Neuron (in vitro differentiated cells): ENCODE results near the gene SCAF1.

Source experiments
- H2AFZ ChIP-seq: one replicate; pipeline ENCODE4 v1.6.1; 2013; ENCODE audit warnings: low read depth, mild to moderate bottlenecking, inconsistent platforms, low read length, moderate library complexity
- H3K27me3 ChIP-seq: one replicate; pipeline ENCODE4 v1.6.1; 2013; ENCODE audit warnings: low read length; ENCODE audit not compliant: insufficient read depth
- H3K36me3 ChIP-seq: one replicate; pipeline ENCODE4 v1.6.1; 2013; ENCODE audit warnings: low read length; ENCODE audit not compliant: insufficient read depth
- H3K4me1 ChIP-seq: one replicate; pipeline ENCODE4 v1.6.1; 2013; ENCODE audit warnings: low read length; ENCODE audit not compliant: insufficient read depth
- H3K4me3 ChIP-seq: 2 replicates; pipeline ENCODE4 v1.5.1; 2013; ENCODE audit warnings: mild to moderate bottlenecking, low read length, moderate library complexity
- H3K9me3 ChIP-seq: one replicate; pipeline ENCODE4 v1.6.1; 2013; ENCODE audit warnings: low read length

SCAF1 gene

DNA sequence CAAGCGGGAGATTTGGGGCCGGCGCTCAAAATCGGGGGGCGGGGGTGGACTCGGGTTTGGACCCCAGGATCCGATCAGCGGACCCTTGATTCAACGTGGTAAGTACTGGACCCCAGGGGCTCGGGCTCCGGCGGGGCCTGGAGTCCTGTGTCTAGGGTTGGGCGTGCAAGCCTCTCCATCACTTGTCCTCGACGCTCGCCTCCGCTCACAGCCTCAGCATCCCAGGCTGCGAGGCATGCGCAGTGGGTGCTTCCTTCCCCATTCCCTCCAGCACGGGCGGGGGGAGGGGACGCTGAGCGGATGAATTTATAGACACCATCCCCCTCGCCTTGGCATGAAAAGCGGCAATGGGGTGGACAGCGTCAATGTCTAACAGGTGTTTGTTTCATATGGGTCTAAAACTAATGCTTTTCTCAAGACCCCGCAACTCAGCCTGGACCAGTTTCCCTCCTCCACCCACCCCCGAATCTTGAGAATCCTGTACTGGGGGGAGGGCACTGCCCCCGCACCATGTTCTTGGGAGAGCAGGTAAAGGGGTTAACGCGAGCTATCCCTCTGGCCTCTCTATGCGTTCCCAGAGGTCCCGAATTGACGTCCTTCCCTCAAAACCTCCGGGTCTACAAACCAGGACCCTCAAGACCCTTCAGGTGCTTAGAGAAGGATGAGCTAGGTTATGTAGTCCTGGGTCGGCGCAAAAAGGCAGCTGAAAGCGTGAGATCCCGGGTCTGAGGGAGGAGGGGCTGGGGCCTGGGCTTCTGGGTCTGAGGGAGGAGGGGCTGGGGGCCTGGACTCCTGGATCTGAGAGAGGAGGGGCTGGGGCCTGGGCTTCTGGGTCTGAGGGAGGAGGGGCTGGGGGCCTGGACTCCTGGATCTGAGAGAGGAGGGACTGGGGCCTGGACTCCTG is 49.5 kb downstream of the SCAF1 start:
- Histone ChIP-seq H2AFZ (peak overlapping the region; percentile 77), H3K27me3 (no peaks in the 10 kb centered on the region), H3K4me3 (peak overlapping the region; percentile 75), H3K36me3 (peaks cover 19% of the 10 kb centered on the region), H3K9me3 (no peaks in the 10 kb centered on the region), H3K4me1 (peaks cover 19% of the 10 kb centered on the region)

DNA sequence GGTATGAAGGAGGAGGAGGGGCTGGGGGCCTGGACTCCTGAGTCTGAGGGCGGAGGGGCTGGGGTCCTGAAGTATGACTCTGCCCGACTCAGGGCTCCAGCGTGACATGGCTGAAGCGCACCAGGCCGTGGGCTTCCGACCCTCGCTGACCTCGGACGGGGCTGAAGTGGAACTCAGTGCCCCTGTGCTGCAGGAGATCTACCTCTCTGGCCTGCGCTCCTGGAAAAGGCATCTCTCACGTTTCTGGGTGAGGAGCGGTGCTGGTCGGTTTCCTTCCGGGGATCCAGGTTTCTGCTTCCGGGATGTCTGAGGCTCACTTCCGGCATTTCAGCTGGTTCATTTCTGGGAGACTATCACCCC is 50.1 kb downstream of the SCAF1 start:
- Histone ChIP-seq H3K4me1 (peaks cover 19% of the 10 kb centered on the region), H3K4me3 (peak overlapping the region; percentile 75), H2AFZ (no peak overlapping the region), H3K36me3 (peaks cover 21% of the 10 kb centered on the region), H3K27me3 (no peaks in the 10 kb centered on the region), H3K9me3 (no peaks in the 10 kb centered on the region)

DNA sequence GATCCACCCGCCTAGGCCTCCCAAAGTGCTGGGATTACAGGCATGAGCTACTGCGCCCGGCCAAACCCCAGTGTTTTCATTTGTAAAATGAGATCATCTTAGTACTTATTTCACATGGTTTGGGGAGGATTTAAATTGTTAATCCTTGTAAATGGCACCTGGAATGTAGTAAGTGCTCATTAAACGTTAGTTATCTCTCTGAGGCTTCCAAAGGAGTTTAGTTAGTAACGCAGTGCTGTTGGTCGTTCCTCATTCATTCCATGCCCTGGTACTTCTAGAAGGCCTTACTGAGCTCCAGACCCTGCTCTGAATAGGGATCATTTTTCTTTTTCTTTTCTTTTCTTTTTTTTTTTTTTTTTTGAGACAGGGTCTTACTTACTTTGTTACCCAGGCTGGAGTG is 54.1 kb downstream of the SCAF1 start:
- Histone ChIP-seq H3K27me3 (no peaks in the 10 kb centered on the region), H3K9me3 (no peaks in the 10 kb centered on the region)

DNA sequence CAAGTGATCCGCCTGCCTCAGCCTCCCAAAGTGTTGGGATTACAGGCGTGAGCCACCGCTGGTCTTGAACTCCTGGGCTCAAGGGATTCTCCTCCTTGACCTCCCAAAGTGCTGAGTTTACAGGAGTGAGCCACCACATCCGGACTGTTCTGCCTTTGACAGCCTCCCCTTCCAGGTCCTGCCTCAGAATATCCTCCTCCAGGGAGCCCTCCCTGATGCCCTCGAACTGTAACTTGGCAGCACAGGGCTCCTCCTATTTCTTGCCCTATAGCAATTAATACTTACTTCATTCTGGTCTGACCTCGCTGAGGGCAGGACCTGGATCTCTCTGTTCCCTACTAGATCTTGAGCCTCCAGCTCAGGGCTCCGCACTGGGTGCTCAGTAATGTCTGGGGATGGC is 54.9 kb downstream of the SCAF1 start:
- Histone ChIP-seq H3K9me3 (no peaks in the 10 kb centered on the region), H3K4me1 (peaks cover 6% of the 10 kb centered on the region), H3K36me3 (peaks cover 15% of the 10 kb centered on the region), H2AFZ (no peak overlapping the region), H3K4me3 (no peak overlapping the region), H3K27me3 (no peaks in the 10 kb centered on the region)

More for the DNA sequence above, 54.1 kb downstream of the SCAF1 start:
- Histone ChIP-seq H3K36me3 (peaks cover 15% of the 10 kb centered on the region), H2AFZ (no peak overlapping the region), H3K4me1 (peaks cover 9% of the 10 kb centered on the region), H3K4me3 (no peak overlapping the region)

DNA sequence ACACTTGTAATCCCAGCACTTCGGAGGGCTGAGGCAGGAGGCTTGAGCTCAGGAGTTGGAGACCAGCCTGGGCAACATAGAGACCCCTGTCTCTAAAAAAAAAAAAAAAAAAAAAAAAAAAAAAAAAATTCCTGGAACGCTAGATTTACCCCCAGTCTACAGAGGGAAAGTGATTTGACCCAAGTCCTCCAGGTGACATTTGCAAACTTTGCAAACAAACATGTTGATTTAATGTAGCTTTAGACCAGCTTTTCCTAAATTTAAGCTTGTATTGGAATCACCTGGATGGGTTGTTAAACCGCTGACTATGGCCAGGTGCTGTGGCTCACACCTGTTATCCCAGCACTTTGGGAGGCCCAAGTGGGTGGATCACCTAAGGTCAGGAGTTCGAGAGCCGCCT is 57.4 kb downstream of the SCAF1 start:
- Histone ChIP-seq H3K27me3 (no peaks in the 10 kb centered on the region), H3K36me3 (peaks cover 19% of the 10 kb centered on the region), H3K9me3 (no peaks in the 10 kb centered on the region), H3K4me3 (no peak overlapping the region), H3K4me1 (no peaks in the 10 kb centered on the region), H2AFZ (no peak overlapping the region)

DNA sequence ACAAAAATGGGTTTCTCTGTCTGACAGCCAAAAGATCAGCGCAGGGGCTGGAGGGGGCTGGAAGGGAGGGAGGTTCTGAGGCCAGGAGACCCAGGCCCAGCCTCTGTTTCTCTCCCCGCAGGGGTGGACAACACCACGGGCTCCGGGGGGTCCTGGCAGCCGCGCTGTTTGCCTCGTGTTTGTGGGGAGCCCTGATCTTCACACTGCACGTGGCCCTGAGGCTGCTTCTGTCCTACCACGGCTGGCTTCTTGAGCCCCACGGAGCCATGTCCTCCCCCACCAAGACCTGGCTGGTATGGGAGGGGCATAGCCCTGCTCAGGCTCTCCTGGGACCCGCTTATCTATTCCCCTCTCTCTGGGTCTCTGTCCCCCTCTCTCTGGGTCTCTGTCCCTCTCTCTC is 58.6 kb downstream of the SCAF1 start:
- no peaks in the 10 kb centered on the region for H3K27me3 ChIP-seq

DNA sequence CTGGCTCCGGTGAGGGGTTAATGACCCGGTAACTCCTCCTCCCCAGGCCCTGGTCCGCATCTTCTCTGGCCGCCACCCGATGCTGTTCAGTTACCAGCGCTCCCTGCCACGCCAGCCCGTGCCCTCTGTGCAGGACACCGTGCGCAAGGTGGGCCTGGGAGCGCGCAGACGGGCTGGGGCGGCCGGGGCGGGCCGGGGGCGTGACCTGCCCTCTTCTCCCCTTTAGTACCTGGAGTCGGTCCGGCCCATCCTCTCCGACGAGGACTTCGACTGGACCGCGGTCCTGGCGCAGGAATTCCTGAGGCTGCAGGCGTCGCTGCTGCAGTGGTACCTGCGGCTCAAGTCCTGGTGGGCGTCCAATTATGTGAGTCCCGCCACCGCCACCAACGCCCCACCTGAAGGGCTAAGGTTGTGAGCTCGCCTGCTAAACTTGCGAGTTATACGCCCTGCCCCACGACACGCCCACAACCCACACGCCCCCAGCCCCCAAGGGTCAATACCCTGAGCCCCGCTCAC is 59.3 kb downstream of the SCAF1 start:
- Histone ChIP-seq H3K36me3 (peaks cover 38% of the 10 kb centered on the region), H3K9me3 (no peaks in the 10 kb centered on the region), H3K4me1 (no peaks in the 10 kb centered on the region), H2AFZ (no peak overlapping the region), H3K4me3 (no peak overlapping the region), H3K27me3 (no peaks in the 10 kb centered on the region)

More for the DNA sequence above, 58.6 kb downstream of the SCAF1 start:
- no peaks in the 10 kb centered on the region for H3K9me3 ChIP-seq
- H3K4me3 ChIP-seq: no peak overlapping the region
- peaks cover 31% of the 10 kb centered on the region for H3K36me3 ChIP-seq
- H3K4me1 ChIP-seq: no peaks in the 10 kb centered on the region
- no peak overlapping the region for H2AFZ ChIP-seq

DNA sequence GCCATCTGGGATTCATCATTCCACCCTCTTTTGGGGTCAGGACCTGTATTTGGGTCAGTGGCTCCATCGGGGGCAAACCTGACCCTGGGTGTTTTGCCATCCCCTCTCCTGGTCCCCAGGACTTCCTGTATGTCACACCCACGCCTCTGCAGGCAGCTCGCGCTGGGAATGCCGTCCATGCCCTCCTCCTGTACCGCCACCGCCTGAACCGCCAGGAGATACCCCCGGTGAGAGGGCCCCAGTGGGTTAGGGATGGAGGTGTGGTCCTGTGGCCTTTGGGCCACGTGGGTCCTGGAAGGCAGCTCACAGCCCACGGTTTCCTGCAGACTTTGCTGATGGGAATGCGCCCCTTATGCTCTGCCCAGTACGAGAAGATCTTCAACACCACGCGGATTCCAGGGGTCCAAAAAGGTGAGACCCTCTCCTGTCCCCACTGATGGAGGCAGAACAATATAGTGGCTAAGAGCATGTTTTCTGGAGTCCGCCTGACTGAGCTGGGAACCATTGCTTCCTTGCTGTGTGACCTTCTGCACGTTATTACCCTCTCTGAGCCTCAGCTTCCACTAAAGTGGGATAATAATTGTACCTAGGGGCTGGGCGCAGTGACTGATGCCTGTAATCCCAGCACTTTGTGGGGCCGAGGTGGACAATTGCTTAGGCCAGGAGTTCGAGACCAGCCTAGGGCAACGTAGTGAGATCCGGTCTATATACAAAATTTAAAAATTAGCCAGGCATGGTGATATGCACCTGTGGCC is 63.1 kb downstream of the SCAF1 start:
- Histone ChIP-seq H3K4me1 (no peaks in the 10 kb centered on the region), H2AFZ (no peak overlapping the region), H3K36me3 (peaks cover 52% of the 10 kb centered on the region), H3K27me3 (no peaks in the 10 kb centered on the region), H3K4me3 (no peak overlapping the region), H3K9me3 (no peaks in the 10 kb centered on the region)

DNA sequence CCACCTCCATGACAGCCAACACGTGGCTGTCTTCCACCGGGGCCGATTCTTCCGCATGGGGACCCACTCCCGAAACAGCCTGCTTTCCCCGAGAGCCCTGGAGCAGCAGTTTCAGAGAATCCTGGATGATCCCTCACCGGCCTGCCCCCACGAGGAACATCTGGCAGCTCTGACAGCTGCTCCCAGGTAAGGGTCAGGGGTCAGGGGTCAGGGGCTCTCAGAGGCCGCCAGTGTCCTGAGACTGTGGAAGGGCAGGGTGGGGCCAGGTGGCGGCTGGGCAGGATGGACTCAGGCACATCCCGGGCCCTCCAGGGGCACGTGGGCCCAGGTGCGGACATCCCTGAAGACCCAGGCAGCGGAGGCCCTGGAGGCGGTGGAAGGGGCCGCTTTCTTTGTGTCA is 63.9 kb downstream of the SCAF1 start:
- H3K27me3 ChIP-seq: no peaks in the 10 kb centered on the region
- H2AFZ ChIP-seq: no peak overlapping the region
- no peaks in the 10 kb centered on the region for H3K4me1 ChIP-seq
- H3K4me3 ChIP-seq: no peak overlapping the region
- peaks cover 61% of the 10 kb centered on the region for H3K36me3 ChIP-seq
- H3K9me3 ChIP-seq: no peaks in the 10 kb centered on the region
